22Rv1 (cell line): Measurements from ENCODE around the gene SIRT2.

ENCODE experiments used
- CTCF ChIP-seq: fragments of 450-650 bp; IDR thresholded peaks from 2 replicates; pipeline ENCODE4 v1.5.1; 2017; ENCODE audit warnings: mild to moderate bottlenecking
- ZFX ChIP-seq: fragments of 450-650 bp; IDR thresholded peaks from 2 replicates; pipeline ENCODE4 v1.6.1; 2017; ENCODE audit warnings: antibody characterized with exemption, borderline replicate concordance

GRCh38 chr19:38889803-38890202, 9.6 kb downstream of the SIRT2 start:
- TF ChIP-seq CTCF (no peak), ZFX (no peak)
